Measurements from ENCODE around the gene RAB7A. TPM values are rescaled to one million over a fixed set of nuclear protein-coding genes. Genes with fewer than 3 reads are reported as not detected.

The RAB7A gene
- total RNA-seq, 4 donors from 2014 or later = 91.6 to 210 (median 126) TPM

DNA sequence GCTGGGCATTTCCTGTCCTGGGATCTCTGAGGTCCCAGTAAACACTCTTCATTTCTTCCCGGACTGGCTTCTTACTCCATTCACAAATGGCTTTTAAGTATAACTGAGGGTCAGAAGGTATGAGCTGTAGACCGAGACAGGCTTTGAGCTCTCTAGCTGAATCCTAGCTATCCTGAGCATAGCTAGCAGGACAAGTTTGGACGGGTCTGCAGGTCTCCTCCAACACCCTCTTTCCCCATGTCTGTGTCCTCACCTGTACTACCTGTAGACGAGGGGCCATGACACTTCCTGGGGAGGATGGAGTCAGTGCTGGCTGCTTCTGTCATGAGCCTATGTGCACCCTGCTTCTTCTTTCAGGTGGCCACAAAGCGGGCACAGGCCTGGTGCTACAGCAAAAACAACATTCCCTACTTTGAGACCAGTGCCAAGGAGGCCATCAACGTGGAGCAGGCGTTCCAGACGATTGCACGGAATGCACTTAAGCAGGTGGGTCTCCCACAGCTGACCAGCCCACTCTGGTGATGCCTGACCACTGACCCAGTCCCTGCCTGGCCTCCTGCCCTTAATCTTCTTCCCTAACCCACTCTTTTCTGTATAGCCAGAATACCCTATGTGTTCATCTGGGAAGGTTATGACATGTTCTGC is 81.3 kb downstream of the RAB7A start:
- TF ChIP-seq, protein P1, sequence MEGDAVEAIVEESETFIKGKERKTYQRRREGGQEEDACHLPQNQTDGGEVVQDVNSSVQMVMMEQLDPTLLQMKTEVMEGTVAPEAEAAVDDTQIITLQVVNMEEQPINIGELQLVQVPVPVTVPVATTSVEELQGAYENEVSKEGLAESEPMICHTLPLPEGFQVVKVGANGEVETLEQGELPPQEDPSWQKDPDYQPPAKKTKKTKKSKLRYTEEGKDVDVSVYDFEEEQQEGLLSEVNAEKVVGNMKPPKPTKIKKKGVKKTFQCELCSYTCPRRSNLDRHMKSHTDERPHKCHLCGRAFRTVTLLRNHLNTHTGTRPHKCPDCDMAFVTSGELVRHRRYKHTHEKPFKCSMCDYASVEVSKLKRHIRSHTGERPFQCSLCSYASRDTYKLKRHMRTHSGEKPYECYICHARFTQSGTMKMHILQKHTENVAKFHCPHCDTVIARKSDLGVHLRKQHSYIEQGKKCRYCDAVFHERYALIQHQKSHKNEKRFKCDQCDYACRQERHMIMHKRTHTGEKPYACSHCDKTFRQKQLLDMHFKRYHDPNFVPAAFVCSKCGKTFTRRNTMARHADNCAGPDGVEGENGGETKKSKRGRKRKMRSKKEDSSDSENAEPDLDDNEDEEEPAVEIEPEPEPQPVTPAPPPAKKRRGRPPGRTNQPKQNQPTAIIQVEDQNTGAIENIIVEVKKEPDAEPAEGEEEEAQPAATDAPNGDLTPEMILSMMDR (IDR thresholded peaks at IDR 0.05; ENCODE audit: low read depth) = no peak

DNA sequence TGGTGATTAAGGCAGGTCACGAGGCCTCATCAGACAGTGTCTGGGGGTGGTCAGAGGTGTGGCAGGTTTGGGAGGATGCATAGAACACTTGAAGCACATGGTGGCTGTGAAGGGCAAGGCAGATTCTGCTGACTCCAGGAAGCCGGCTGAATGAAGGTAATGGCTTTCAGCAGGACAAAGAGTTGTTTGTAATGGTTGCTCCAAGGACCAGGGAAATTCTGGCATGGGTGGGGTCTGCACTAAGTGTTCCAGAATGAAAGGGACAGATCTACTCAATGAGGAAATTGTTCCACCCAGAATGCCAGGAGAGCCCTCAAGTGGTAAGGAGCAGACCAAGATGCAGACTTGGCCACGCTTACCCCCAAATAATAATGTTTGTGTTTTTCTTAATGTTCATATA is 82.7 kb downstream of the RAB7A start:
- TF ChIP-seq, protein P1 (IDR thresholded peaks at IDR 0.05; ENCODE audit: low read depth) = no peak

DNA sequence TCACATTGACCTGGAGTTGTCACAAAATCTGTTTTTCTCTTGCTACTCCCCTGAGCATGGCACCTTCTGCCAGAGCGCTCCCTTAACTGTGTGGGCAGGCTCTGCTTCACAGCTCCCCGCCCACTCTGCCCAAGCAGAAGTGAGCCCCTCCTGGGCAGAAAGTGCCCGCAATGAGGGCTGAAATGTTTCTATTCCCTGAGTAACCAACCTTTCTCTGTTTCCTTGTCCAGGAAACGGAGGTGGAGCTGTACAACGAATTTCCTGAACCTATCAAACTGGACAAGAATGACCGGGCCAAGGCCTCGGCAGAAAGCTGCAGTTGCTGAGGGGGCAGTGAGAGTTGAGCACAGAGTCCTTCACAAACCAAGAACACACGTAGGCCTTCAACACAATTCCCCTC is 87.1 kb downstream of the RAB7A start:
- TF ChIP-seq, protein P1 (IDR thresholded peaks at IDR 0.05; ENCODE audit: low read depth) = no peak

- TF ChIP-seq, protein P1 (IDR thresholded peaks at IDR 0.05; ENCODE audit: low read depth) = no peak
These were observed 88.1 kb downstream of the RAB7A start for GRCh38 chr3:128814060-128814459.

DNA sequence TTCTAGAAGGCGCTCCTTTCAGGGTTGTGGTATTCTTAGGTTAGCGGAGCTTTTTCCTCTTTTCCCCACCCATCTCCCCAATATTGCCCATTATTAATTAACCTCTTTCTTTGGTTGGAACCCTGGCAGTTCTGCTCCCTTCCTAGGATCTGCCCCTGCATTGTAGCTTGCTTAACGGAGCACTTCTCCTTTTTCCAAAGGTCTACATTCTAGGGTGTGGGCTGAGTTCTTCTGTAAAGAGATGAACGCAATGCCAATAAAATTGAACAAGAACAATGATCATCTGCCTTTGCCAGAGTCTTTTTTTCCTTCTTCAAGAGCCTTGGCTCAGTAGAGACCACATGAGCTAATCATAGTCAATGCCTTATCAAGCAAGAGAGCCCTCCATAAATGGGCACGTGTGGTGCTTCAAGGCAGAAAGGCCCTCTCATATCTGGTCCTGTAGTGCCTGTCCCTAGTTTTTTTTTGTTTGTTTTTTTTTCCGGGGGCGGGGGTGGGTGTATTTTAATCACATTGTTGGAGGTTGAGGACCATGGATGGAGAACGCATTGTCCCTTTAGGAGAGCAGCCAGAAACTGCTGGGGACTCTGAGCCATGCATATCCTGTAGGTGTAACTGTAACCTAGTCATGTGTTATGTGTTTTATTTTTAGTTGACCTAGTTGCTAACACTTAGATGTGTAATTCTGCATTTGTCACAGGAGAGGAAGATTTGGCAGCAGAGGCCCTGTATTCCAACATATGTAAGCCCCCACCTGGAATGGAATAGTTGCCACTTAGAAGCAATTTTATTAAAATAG is 88.7 kb downstream of the RAB7A start:
- TF ChIP-seq, protein P1 (IDR thresholded peaks at IDR 0.05; ENCODE audit: low read depth) = no peak

GRCh38 chr3:128815318-128816064 is 89.5 kb downstream of the RAB7A start:
- TF ChIP-seq, protein P1 (IDR thresholded peaks at IDR 0.05; ENCODE audit: low read depth) = no peak
